K562 (cell line): ENCODE results near the gene SPECC1L.

ENCODE experiments used
- MAZ ChIP-seq, 2 experiments: fragments of 450-650 bp in 1 of 2; sonication (generic) in 1 of 2; formaldehyde crosslinking; IDR thresholded peaks in 1 of 2; conservative IDR thresholded peaks in 1 of 2; 2 replicates each; pipeline versions ENCODE4 v1.4.0 to v1.5.0; 2020; ENCODE audit warnings: mild to moderate bottlenecking in 1 of 2, missing genetic modification reagents in 1 of 2
- MYNN ChIP-seq, 2 experiments: sonication (generic); formaldehyde crosslinking in 1 of 2; IDR thresholded peaks; 2 replicates each; pipeline versions ENCODE4 v1.5.0 to v1.6.1; 2016 to 2020; ENCODE audit warnings: antibody characterized with exemption in 1 of 2, missing genetic modification reagents in 1 of 2
- NFIC ChIP-seq: fragments of 450-650 bp; IDR thresholded peaks from 2 replicates; pipeline ENCODE4 v1.6.1; 2017; ENCODE audit warnings: mild to moderate bottlenecking, inconsistent platforms
- TF ChIP-seq, protein P1 (sequence below), 2 experiments: IDR thresholded peaks in 1 of 2; conservative IDR thresholded peaks in 1 of 2; 2 replicates each; pipeline ENCODE4 v1.6.1; 2016; ENCODE audit warnings: low read depth in 2 of 2, mild to moderate bottlenecking in 1 of 2, missing compliant biosample characterization in 1 of 2, missing genetic modification characterization in 1 of 2, moderate library complexity in 1 of 2

DNA sequence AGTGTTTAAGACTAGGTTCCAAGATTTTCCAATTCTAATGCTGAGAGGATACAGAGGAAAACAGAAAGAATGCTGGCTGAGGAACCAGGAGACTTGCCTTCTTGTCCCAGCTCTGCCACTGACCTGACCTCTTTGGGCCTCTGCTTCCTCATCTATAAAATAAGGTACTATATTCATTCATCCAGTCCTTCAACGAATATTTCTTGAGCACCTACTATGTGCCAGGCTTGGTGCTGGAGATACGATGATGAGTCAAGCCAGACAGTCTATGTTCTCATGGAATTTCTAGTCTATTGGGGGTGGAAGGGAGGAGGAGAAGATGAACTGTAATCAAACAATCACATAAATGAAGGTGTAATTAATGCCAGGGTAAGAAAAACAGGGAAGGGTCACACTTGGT lies 196.7 kb downstream of the SPECC1L start:
- TF ChIP-seq, protein P1, sequence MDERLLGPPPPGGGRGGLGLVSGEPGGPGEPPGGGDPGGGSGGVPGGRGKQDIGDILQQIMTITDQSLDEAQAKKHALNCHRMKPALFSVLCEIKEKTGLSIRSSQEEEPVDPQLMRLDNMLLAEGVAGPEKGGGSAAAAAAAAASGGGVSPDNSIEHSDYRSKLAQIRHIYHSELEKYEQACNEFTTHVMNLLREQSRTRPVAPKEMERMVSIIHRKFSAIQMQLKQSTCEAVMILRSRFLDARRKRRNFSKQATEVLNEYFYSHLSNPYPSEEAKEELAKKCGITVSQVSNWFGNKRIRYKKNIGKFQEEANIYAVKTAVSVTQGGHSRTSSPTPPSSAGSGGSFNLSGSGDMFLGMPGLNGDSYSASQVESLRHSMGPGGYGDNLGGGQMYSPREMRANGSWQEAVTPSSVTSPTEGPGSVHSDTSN (CRISPR knock-in tag; IDR thresholded peaks at IDR 0.05; ENCODE audit: low read depth), result no peak
- TF ChIP-seq, protein P1 (tag; conservative IDR thresholded peaks at IDR 0.05; ENCODE audit: low read depth), result no peak
- TF ChIP-seq MAZ (CRISPR knock-in tag; conservative IDR thresholded peaks at IDR 0.05 in 1 of 2, IDR thresholded peaks at IDR 0.05 in 1 of 2) (no peak), NFIC (no peak), MYNN (IDR thresholded peaks at IDR 0.05) (no peak), MYNN (CRISPR knock-in tag; IDR thresholded peaks at IDR 0.05) (no peak)
